ENCODE results near the gene UBE2H.

The UBE2H gene

DNA sequence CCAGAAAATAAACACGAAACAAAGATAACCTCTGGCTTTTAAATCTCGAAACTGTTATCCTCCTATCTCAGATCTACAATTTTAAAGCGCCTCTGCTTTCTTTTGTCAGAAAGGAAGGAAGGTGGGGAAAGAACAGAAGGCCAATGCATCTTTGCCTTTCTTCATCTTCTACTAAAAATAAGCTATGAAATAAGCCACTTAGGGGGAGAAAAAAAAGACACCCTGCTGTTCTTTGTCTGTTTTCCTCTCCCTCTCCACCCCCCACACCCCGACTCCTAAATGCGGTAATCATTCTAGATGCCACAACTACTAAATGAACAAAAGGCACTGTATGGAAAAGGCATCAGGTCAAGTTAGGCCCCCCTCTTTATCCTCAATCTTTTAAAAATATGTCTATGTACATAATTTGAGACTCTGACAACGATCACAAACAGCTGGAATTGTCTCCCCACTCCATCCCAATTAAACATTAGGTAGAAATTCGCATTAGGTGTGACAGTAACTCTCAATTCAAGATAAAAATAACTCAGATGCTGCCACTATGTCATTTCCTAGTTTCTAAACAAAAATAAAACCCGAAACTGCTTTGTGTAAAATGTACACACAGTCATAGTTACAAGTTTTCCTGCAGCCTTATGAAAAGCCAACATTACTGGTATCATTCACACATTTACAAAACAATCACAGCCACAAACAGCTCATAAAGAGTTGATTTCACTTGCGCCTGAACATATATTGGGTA lies 2.4 kb downstream of the UBE2H start:
- DNase-seq, result no peak

DNA sequence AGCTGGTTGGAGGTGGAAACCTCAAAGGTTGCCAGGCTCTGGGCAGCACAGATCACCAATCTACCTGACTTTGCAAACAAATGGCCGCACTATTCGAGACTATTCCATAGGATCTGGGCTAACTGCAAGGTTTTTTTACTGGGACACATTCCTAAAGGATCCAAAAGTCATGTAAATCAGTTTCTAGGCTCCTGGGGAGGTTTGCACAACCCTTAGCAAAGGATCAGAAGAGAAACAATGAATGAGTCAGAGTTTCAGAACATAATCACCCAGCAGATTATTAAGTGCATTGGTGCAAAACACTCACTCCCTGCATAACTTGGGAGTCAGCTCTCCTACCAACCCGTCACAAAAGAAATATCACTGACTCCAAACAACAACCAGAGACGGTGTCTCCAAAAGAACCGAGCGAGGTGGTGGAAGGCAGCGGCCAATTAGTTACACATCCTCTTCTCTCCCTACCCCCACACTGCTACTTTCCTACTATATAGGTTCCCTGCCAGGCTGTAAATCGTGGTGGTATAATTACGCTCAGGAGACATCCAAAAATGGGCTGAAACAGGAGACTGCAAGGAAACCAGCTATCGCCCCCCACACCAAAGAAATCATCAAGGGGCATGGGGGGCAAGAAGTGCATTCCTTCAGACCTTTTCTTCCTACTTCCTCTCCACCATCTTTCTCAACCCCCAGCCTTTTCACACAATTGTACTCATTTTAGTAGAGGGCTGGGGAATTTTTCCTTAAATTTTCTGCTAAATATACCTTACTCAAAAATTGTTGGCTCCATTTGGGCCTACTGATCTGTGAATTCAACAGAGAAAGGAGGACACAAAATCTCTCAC lies 3.2 kb downstream of the UBE2H start:
- DNase-seq, result no peak

DNA sequence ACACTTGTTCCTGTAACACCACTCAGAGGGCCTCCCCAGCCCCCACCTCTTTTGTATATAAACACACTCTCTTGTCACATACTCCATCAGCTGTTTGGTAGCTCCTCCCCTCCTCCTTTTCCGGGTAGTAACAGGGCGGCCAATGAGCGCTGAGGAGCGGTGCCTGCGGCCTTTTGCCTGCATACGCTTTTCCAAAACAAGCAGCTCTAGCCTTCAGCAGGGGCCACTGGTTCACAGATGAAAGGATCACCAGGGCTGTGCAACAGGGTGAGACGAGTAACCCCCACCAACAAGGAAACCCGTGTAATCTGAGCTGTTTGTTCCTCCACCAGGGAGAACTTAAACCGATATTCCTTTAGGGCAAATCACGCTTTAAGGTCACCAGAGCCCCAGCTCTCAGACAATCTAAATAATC lies 3.9 kb downstream of the UBE2H start:
- peak; percentile 78 for DNase-seq

DNA sequence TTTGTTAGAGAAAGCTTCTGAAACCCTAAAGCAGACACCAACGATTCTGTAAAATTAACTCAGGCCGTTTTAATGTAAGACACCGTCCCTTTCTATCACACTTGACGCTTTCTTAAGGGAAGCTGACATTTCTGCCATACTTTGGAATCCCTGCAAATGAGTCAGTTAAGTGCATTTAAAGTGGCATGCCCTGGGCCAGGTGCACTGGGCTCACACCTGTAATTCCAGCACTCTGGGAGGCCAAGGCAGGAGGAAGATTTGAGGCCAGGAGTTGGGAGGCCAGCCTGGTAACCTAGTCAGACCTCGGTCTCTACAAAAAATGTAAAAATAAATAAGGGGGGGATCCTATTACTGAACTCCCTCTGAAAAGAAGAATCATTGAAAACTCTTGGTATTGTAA lies 4.4 kb downstream of the UBE2H start:
- DNase-seq, result no peak

DNA sequence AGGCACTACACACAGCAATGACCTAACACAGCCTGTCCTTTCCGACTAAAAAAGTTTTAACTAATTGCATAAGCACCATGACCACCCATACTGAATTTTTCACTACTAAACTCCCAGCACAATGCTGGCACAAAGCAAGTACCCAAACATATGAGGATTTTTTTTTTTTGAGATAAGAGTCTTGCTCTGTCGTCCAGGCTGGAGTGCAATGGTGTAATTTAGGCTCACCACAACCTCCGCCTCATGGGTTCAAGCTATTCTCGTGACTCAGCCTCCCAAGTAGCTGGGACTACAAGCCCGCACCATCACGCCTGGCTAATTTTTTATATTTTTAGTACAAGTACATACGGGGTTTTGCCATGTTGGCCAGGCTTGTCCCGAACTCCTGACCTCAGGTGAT lies 5.1 kb downstream of the UBE2H start:
- DNase-seq, result no peak

DNA sequence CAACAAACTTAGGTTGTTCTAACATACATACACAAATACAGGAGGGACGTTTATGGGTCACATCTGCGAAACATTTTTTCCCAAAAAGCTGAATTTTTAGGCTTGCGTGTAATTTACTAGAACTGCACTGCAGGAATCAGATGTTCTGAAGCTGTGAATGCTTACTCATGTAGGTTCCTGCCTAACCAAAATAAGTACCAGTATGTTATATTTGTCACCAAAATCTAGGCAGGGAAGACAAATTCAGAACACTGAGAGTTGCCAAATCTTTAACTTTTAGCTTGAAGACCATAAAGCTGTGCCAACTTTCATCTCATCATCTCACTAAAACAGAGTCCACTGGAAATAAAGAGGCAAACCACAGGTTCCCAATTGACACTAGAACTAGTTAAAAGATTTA lies 5.7 kb downstream of the UBE2H start:
- DNase-seq, result no peak

DNA sequence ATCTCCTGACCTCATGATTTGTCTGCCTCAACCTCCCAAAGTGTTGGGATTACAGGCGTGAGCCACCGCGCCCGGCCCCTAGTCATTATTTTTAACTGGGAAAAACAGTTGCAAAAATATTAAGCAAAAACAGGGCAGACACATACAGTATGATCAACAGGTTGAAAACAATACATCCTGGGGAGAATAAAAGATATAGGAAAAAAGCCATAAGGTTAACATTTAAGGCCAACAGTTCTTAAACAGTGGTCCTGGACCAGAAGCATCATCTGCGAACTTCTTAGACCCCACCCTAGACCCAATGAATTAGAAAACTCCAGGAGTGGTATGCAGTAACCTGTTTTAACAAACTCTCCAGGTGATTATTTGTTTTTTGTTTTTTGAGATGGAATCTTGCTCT lies 6.5 kb downstream of the UBE2H start:
- DNase-seq, result no peak

DNA sequence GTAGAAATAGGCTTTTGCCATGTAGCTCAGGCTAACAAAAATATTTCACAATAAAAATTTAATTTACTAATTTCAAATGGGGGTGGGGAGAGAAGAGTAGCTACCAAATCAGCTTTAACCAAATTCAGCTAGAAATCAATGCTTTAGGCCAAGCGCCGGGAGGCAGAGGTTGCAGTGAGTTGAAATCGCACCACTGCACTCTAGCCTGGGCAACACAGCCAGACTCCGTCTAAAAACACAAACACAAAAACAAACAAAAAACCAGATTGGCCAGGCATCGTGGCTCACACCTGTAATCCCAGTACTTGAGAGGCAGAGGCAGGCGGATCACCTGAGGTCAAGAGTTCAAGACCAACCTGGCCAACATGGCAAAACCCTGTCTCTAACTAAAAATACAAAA lies 9.4 kb downstream of the UBE2H start:
- no peak for DNase-seq

DNA sequence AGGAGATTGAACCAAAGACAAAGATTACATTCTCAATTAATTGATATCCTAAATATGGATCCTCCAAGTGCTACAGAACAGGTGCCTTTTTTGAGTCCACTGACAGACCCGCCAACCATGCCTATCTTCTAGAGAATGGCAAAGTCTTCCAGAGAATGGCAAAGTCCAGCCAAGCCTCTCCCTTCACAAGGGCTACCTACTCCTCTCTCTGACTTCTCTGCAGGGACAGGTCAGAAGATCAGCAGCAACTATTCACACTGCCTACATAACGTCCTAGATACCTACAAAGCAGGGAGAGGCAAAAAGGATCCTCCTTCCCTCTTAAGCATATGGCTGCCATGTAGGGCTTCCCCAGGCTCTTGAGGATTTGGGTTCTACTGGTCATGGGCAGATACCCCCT lies 12.4 kb downstream of the UBE2H start:
- DNase-seq, result no peak

DNA sequence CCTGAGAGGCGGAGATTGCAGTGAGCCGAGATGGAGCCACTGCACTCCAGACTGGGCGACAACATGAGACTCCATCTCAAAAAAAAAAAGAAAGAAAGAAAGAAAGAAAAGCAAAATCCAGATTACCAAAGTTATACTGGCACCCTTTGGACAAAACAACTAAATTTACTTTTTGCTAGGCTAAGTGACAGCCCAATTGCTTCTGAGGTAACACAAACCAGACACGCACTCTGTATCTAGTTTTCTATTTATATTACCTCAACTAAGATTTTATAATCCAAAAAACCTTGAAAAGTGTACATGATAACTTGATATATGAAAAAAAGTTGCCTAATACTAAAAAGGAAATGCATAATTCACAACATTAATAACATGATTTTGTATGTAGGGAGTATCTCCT lies 12.9 kb downstream of the UBE2H start:
- no peak for DNase-seq

DNA sequence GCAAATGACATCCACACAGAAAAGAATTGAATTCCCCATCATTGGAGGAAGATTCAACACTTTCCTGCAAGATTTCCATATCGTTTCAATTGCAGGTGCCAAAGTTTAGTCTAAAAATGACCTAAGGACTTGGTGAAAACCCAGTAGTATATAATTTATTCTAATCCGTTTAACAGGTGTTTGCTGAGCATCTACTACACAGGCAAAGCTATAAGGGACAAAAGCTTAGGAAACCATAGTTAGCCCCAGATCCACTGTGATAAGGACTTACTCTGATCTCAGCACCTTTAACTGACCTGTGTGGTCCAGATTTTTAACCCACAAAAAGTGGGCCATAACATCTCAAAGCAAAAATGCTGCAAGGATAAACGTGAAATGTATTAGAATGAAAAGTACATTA lies 19.1 kb downstream of the UBE2H start:
- DNase-seq, result no peak

DNA sequence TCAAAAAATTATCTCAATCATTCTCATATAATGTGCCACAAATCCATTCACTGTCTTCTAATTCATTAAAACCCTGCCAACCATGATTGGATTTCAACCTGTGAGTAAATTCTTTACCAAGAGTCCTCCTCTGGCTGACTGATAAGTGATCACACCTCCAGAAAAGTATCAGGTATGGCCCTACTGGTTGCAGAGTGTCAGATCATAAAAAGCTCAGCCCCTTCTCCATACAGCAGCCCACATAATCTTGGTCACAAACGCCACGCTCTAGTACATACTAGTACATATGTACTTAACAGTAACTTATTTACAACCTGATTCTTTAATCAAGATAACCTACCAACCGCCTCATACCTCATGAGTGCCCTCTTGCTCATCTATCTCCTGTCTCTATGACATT lies 26.1 kb downstream of the UBE2H start:
- DNase-seq, result no peak

DNA sequence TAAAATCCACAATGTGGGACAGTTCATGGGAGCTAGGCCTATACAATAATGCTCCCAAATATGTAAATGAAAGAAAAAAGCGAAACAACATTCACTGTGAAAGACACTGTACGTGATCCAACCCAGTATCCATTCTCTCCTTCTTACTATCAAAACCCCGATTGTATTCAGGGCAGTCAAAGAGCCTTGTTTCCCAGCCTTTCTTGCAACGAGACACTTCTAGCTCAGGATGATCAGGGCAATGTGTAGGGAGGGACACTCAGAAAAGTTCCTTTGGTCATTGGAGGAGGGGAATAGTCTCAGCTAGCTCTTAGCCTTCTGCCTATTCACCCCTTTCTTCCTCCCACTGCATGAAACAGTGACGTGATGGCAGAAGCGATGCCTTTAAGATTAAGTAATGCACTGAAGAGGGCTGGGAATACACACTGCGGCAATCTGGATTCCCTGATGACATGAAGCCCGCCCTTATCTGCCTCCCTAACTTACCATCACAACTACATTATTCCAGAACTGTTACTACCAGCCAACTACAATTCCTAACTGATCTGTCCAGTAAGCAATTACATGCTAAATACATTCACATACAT lies 27.3 kb downstream of the UBE2H start:
- no peak for DNase-seq

DNA sequence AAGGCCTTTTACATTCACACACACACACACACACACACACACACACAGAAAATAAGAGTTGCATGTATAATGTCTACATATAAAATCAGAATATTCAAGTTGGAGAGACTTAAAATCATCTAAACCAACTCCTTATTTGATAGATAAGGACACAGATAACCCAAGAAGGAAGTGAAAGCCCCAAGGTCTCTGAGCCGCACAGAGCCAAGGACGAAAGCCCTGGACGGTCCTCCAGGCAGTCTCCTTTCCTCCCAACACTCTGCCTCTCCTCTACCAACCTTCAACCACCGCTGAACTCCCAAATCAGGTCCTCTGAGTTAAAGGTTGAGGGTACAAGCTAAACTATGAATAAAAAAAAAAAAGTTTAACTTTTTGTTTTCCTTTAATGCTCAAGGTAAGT lies 28.2 kb downstream of the UBE2H start:
- DNase-seq, result no peak

DNA sequence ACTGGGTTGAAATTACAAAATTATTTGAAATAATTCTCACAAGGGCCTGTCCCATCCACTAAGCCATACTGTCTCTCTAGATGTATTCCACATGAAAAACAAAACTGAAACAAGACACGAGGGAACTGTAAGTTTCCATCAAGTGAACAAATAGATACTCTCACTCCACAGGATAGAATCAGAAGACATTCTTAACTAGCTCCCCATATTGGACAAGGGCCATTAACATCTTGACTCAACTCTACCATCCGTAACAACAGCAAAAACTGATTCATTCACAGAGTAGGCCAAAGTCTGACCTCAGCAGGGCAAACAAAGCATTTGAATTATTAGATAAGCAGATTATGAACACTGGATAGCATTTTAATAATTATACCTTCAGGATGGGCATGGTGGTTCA lies 29.1 kb downstream of the UBE2H start:
- no peak for DNase-seq

DNA sequence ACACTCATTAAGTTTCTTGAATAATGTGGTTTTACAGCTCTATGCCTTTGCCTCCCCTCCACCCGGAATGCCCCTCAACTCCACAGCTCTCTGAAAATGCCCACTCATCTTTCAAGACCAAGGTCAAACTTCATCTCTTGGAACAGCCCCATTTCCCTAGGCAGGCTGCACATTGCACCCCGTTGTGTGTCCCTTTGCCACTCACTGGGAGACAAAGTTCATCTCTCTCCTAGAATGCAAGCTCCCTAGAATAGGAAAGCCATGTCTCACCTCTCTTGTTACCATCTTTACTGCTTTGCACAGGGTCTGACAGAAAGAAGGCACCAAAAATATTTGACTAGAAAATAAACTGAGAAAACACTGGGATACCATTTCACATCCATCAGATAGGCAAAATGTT lies 33.3 kb downstream of the UBE2H start:
- no peak for DNase-seq

DNA sequence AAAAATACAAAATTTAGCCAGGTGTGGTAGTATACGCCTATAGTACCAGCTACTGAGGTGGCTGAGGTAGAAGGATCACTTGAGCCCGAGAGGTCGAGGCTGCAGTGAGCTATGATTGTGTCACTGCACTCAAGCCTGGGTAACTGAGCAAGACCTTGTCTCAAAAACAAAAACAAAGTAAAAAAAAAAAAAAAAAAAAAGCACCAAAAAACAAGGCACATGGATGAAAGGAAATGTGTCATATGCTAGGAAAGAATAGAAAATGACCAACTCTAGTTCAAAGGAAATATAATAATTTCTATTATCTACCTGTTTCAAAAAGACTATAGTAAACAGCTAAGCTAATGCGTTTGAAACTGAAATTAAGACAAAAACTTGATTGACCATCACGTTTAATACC lies 33.8 kb downstream of the UBE2H start:
- no peak for DNase-seq

DNA sequence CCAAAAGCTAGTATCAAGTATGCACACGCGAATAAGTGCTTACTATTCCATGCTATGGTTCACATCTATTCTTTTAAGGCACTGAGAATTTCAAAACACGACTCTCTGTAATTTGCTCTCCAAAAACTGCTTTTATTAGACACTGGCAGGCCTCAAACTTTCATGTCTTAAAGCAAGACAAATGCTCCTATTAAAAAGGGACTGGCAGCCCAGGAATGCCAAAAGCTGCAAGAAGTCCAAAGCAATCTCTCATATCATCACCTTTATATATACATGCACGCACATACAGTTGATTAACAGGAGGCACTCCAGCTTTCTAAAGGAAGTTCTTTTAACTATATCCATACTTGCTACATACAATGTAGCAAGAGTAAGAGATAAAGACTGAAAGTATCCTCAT lies 34.8 kb downstream of the UBE2H start:
- DNase-seq, result no peak

DNA sequence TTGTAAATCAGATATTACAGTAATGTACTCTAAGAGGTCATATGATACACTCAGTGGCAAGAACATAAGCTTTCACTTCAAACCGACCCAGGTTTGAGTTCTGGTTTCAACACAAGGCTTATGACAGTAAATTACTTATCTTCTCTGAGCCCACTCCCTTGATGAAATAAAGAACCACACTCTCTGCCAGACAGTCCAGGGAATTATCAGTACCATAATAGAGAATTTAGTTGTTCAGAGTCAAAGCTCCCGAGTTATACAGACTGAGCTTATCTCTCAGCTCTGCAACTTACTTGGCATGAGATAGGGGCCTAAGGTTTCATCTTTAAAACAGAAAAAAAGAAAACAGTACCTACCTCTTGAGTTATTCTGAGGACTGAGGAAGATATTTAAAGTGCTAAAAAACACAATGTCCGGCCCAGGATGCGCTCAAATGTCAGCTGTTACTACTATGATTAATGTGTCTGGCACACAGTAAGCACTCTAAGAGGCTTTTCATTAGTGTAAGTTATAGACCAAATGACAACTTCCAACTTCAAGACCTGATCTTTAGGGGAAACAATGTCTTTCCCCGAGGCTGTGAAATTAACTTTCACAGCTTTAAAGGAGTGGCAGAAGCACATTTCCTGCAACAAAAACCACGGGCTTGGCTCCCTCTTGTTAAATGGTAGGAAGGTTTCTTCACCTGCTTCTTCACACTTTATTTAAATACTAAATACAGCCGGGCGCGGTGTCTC lies 38.1 kb downstream of the UBE2H start:
- no peak for DNase-seq

DNA sequence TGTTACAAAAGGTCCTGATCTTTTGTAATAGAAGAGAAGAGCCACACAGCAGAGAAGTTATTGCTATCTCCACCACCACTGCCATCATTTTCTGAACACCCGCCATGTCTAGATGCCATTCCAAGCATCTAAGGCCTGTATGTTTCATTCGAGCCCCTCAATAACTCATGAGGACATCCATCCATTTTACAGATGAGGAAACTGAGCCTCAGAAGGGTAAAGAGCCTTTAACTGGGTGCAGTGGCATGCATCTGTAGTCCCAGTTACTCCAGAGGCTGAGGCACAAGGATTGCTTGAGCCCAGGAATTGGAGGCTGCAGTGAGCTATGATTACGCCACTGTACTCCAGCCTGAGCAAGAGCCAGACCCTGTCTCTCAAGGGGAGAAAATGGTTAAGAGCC lies 39.3 kb downstream of the UBE2H start:
- no peak for DNase-seq

DNA sequence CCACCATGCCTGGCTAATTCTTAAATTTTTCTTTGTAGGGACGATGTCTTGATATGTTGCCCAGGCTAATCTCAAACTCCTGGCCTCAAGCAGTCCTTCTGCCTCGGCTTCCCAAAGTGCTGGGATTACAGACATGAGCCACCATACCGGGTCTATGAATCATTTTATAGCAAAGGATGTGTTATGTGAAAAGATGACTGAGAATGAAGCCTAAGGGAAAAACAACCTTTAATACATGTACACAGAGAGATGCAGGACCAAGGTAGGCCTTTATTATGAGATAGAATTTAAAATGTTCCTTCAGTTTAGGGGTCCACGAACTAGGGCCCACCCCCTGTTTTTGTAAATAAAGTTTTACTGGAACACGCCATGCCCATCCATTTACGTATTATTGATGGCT lies 41.0 kb downstream of the UBE2H start:
- DNase-seq, result no peak

DNA sequence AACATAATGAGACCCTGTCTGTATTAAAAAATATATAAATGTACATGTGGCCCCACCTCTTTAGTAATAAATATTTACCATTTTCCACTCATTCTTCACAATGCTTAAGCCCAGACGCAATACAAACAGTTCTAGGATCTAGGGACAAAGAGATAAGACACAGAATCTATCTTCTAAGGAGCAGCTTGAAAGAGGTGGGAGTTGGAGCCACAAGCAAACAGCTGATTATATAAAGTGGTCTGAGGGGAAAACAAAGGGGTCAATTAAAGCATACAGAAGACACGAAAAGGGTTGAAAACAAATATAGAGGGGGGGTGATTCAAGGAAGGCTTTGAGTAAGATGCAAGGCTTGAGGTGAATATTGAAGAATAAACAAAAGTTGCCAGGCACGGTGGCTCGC lies 43.1 kb downstream of the UBE2H start:
- no peak for DNase-seq

DNA sequence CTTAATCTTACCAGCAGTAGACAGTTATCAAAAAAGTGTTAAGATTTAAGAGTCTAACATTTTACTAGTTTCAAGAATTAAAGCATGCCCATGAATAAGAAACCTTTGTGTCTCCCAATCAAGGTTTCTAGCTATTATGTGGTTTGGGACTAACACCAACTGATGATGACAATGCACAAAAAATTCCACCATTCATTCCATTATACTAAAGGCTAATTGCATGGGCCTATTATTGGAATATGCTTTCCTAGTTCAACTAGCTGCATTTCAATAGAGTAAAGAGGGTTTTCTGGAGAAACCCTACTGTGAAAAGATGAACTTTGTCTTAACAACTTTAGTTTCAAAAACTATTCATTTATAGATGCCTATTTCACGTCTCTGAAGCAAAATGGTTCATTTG lies 44.6 kb downstream of the UBE2H start:
- DNase-seq, result no peak

Data from NCI-H1436 (cell line).